ENCODE data around the gene CSTPP1. TPM values are rescaled to one million over a fixed set of nuclear protein-coding genes. Genes with fewer than 3 reads are reported as not detected.

CSTPP1 gene
- total and polyA plus RNA-seq, 2 donors (not counting 1 experiment from before 2014, with no cell fraction given) = 15.5 to 34.1 TPM

DNA sequence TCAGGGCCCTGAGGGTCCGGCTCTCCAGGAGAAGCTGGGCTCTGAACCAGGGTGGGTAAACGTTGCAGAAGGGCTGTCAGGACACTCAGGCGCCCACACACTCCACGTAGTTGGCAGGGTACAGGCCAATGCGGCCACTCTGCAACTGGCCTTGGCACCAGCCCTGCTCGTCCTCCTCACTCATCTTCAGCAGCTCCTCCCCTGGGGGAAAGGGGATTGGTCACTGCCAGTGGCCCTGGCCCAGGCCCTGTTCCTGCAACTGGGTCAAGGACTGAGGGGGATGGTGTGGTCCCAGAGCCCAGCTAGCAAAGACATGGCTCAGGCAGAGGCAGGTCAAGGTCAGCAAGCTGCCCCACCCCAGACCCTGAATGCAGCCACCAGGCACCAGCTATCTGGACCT is 241.3 kb downstream of the CSTPP1 start:
- Histone ChIP-seq H3K27ac (ENCODE audit: insufficient read depth, low read length) (peak overlapping the region; percentile 98), H3K36me3 (ENCODE audit: control insufficient read depth, insufficient read depth, low read length) (peaks cover 8% of the 10 kb centered on the region), H3K4me2 (ENCODE audit: extremely low read depth, insufficient read depth, low read length) (no peak overlapping the region), H4K20me1 (ENCODE audit: control insufficient read depth, extremely low read depth, insufficient read depth, low read length) (no peaks in the 10 kb centered on the region), H3K79me2 (ENCODE audit: control insufficient read depth, insufficient read depth, low read length) (peaks cover 34% of the 10 kb centered on the region), H3K9ac (ENCODE audit: insufficient read depth, low read length) (no peak overlapping the region), H3K9me3 (ENCODE audit: control insufficient read depth, insufficient read depth, low read depth, low read length) (no peaks in the 10 kb centered on the region), H3K27me3 (ENCODE audit: control insufficient read depth, insufficient read depth, low read length) (no peaks in the 10 kb centered on the region), H3K4me3 (replicated peaks in 1 of 4; ENCODE audit: control extremely low read depth in 1 of 4, insufficient read depth in 1 of 4, low read depth in 3 of 4, low read length in 4 of 4) (no peak overlapping the region), H2AFZ (ENCODE audit: low read length) (peak overlapping the region; percentile 47), H3K4me1 (ENCODE audit: control insufficient read depth, extremely low read depth, insufficient read depth, low read length) (peaks cover 13% of the 10 kb centered on the region)
- TF ChIP-seq EZH2 (IDR thresholded peaks at IDR 0.05; ENCODE audit: low read length, missing control alignments) = no peak
- TF ChIP-seq, protein P1, sequence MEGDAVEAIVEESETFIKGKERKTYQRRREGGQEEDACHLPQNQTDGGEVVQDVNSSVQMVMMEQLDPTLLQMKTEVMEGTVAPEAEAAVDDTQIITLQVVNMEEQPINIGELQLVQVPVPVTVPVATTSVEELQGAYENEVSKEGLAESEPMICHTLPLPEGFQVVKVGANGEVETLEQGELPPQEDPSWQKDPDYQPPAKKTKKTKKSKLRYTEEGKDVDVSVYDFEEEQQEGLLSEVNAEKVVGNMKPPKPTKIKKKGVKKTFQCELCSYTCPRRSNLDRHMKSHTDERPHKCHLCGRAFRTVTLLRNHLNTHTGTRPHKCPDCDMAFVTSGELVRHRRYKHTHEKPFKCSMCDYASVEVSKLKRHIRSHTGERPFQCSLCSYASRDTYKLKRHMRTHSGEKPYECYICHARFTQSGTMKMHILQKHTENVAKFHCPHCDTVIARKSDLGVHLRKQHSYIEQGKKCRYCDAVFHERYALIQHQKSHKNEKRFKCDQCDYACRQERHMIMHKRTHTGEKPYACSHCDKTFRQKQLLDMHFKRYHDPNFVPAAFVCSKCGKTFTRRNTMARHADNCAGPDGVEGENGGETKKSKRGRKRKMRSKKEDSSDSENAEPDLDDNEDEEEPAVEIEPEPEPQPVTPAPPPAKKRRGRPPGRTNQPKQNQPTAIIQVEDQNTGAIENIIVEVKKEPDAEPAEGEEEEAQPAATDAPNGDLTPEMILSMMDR (conservative IDR thresholded peaks at IDR 0.05 in 1 of 2, IDR thresholded peaks at IDR 0.05 in 1 of 2; ENCODE audit: low read depth in 1 of 2, low read length in 2 of 2) = no peak
- DNase-seq (ENCODE audit: low read depth in 2 of 2) = no peak

DNA sequence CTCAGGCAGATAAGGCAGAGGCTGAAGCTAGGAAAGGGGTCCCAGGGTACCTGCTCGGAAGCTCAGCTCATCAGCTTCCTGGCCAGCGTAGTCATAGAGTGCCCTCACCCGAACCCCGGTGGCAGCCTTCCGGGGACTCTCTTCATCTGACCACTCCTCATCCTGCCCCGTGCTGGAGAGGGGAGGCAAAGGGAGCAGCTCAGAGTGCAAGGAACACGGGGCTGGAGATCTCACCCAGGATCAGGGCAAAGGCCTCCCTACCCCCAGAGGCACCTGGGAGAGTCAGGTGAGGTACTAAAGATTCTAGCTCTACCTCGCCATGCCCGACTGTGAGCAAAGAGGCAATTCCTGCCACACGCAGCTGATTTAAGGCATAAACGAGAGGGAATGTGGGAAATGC is 241.8 kb downstream of the CSTPP1 start:
- Histone ChIP-seq H3K9ac (ENCODE audit: insufficient read depth, low read length) (no peak overlapping the region), H3K9me3 (ENCODE audit: control insufficient read depth, insufficient read depth, low read depth, low read length) (no peaks in the 10 kb centered on the region), H3K4me3 (replicated peaks in 1 of 4; ENCODE audit: control extremely low read depth in 1 of 4, insufficient read depth in 1 of 4, low read depth in 3 of 4, low read length in 4 of 4) (no peak overlapping the region), H3K79me2 (ENCODE audit: control insufficient read depth, insufficient read depth, low read length) (peaks cover 29% of the 10 kb centered on the region), H3K27me3 (ENCODE audit: control insufficient read depth, insufficient read depth, low read length) (no peaks in the 10 kb centered on the region), H4K20me1 (ENCODE audit: control insufficient read depth, extremely low read depth, insufficient read depth, low read length) (no peaks in the 10 kb centered on the region), H3K4me2 (ENCODE audit: extremely low read depth, insufficient read depth, low read length) (no peak overlapping the region), H3K27ac (ENCODE audit: insufficient read depth, low read length) (no peak overlapping the region), H3K36me3 (ENCODE audit: control insufficient read depth, insufficient read depth, low read length) (peaks cover 6% of the 10 kb centered on the region), H2AFZ (ENCODE audit: low read length) (no peak overlapping the region), H3K4me1 (ENCODE audit: control insufficient read depth, extremely low read depth, insufficient read depth, low read length) (peaks cover 13% of the 10 kb centered on the region)
- no peak for TF ChIP-seq EZH2 (IDR thresholded peaks at IDR 0.05; ENCODE audit: low read length, missing control alignments)
- TF ChIP-seq, protein P1 (conservative IDR thresholded peaks at IDR 0.05 in 1 of 2, IDR thresholded peaks at IDR 0.05 in 1 of 2; ENCODE audit: low read depth in 1 of 2, low read length in 2 of 2) = no peak
- no peak for DNase-seq (ENCODE audit: low read depth in 2 of 2)

DNA sequence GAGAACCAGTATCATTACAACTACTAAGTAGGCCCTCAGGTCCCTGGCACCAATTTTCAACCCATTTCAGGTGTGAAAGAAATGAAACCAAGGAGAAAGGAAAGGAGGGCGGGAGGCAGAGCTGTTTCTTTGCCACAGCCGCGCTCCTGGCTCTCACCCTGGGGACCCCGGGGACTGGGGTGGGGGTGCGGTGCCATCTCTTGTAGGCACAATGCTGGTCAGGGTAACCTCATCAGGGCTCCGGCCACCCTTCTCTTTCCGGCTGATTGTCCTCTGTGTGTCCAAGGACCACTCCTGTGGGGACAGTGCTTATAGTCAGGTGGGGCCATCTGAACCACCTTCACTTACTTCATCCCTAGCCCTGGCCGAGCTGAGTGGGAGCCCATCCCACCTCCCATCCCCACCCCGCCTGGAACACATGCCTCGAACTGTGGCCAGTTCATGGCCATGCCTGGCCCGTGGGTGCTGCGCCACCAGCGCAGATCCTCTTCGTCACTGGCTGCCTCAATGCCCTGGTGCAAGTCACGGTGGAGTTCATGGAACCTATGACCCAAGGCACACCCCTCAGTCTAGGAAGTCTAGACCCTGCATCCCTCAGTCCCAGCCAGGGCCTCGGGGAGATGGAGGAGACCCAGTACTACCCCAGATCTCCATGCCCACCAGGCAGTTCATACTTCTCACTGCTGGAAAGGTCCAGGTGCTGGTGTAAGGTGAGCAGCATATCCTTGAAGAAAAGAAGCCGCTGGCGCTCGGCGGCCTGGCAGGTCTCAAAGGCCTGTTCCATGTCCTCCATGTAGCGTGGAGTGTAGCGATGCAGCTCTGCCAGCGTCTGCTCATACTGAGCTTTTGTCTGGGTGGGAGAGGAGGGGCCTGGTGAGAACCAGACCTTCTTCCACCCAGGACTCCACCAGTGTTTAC is 242.4 kb downstream of the CSTPP1 start:
- no peak for DNase-seq (ENCODE audit: low read depth in 2 of 2)
- Histone ChIP-seq H3K36me3 (ENCODE audit: control insufficient read depth, insufficient read depth, low read length) (peaks cover 2% of the 10 kb centered on the region), H3K79me2 (ENCODE audit: control insufficient read depth, insufficient read depth, low read length) (peaks cover 23% of the 10 kb centered on the region)

More for the DNA sequence above, 242.4 kb downstream of the CSTPP1 start:
- Histone ChIP-seq H2AFZ (ENCODE audit: low read length) (no peak overlapping the region), H3K9me3 (ENCODE audit: control insufficient read depth, insufficient read depth, low read depth, low read length) (no peaks in the 10 kb centered on the region), H3K27ac (ENCODE audit: insufficient read depth, low read length) (no peak overlapping the region), H3K27me3 (ENCODE audit: control insufficient read depth, insufficient read depth, low read length) (no peaks in the 10 kb centered on the region), H4K20me1 (ENCODE audit: control insufficient read depth, extremely low read depth, insufficient read depth, low read length) (no peaks in the 10 kb centered on the region), H3K4me2 (ENCODE audit: extremely low read depth, insufficient read depth, low read length) (no peak overlapping the region), H3K9ac (ENCODE audit: insufficient read depth, low read length) (no peak overlapping the region), H3K4me1 (ENCODE audit: control insufficient read depth, extremely low read depth, insufficient read depth, low read length) (peaks cover 13% of the 10 kb centered on the region), H3K4me3 (replicated peaks in 1 of 4; ENCODE audit: control extremely low read depth in 1 of 4, insufficient read depth in 1 of 4, low read depth in 3 of 4, low read length in 4 of 4) (no peak overlapping the region)
- TF ChIP-seq, protein P1 (conservative IDR thresholded peaks at IDR 0.05 in 1 of 2, IDR thresholded peaks at IDR 0.05 in 1 of 2; ENCODE audit: low read depth in 1 of 2, low read length in 2 of 2) = no peak
- no peak for TF ChIP-seq EZH2 (IDR thresholded peaks at IDR 0.05; ENCODE audit: low read length, missing control alignments)
